ENCODE results near the gene MIER1.
"Not testable (repeated sequence)": the region's sequence is repeated elsewhere in the genome, so short reads cannot be mapped to it uniquely, and the experiment has no call there.

The MIER1 gene

GRCh38 chr1:66954208-66954607, 29.4 kb downstream of the MIER1 start:
- H3K4me3 ChIP-seq (IDR thresholded peaks at IDR 0.05; ENCODE audit: insufficient read depth, low read depth, low read length): no peak overlapping the region
- peaks cover 4% of the 10 kb centered on the region; the same call in 1 of the 2 replicates for H3K36me3 ChIP-seq (ENCODE audit: insufficient read depth)
- H2AFZ ChIP-seq (ENCODE audit: low read depth): no peak overlapping the region
- H3K27ac ChIP-seq: no peak overlapping the region; the same call in 1 of the 2 replicates
- H3K27me3 ChIP-seq (ENCODE audit: insufficient read depth, low read depth): no peaks in the 10 kb centered on the region
- no peaks in the 10 kb centered on the region for H3K4me1 ChIP-seq (ENCODE audit: low read depth, poor library complexity, severe bottlenecking)
- H4K20me1 ChIP-seq (ENCODE audit: insufficient read depth): 0 out of 2 replicates have a peak, but pooled peaks cover 3% of the 10 kb centered on the region
- no peak overlapping the region for H3K4me2 ChIP-seq
- no peak for TF ChIP-seq CTCF (conservative IDR thresholded peaks at IDR 0.05; ENCODE audit: low read depth, low read length)
- H3K79me2 ChIP-seq (ENCODE audit: insufficient read depth, low read depth): peaks cover 60% of the 10 kb centered on the region; the same call in 1 of the 2 replicates
- H3K9ac ChIP-seq: no peak overlapping the region

GRCh38 chr1:66957938-66958337, 33.1 kb downstream of the MIER1 start:
- no peaks in the 10 kb centered on the region for H3K27me3 ChIP-seq (ENCODE audit: insufficient read depth, low read depth)
- H3K79me2 ChIP-seq (ENCODE audit: insufficient read depth, low read depth): peaks cover 43% of the 10 kb centered on the region
- H3K27ac ChIP-seq: no peak overlapping the region

DNA sequence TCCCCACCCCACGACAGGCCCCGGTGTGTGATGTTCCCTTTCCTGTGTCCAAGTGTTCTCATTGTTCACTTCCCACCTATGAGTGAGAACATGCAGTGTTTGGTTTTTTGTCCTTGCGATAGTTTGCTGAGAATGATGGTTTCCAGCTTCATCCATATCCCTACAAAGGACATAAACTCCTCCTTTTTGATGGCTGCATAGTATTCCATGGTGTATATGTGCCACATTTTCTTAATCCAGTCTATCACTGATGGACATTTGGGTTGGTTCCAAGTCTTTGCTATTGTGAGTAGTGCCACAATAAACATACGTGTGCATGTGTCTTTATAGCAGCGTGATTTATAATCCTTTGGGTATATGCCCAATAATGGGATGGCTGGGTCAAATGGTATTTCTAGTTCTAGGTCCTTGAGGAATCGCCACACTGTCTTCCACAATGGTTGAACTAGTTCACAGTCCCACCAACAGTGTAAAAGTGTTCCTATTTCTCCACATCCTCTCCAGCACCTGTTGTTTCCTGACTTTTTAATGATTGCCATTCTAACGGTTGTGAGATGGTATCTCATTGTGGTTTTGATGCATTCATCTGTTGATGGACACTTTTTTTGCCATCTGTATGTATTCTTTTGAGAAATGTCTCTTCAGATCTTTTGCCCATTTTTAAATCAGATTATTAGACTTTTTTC, 41.5 kb downstream of the MIER1 start:
- H3K9ac ChIP-seq; H3K4me3 ChIP-seq (IDR thresholded peaks at IDR 0.05; ENCODE audit: insufficient read depth, low read depth, low read length); H4K20me1 ChIP-seq (ENCODE audit: insufficient read depth); H3K4me2 ChIP-seq; H3K27me3 ChIP-seq (ENCODE audit: insufficient read depth, low read depth); H3K27ac ChIP-seq; H3K4me1 ChIP-seq (ENCODE audit: low read depth, poor library complexity, severe bottlenecking); H2AFZ ChIP-seq (ENCODE audit: low read depth): not testable (repeated sequence)
- peaks cover 15% of the 10 kb centered on the region; the same call in 1 of the 2 replicates for H3K36me3 ChIP-seq (ENCODE audit: insufficient read depth)
- H3K79me2 ChIP-seq (ENCODE audit: insufficient read depth, low read depth): peaks cover 32% of the 10 kb centered on the region

More at GRCh38 chr1:66957938-66958337, 33.1 kb downstream of the MIER1 start:
- Histone ChIP-seq H3K9ac (no peak overlapping the region), H3K4me1 (ENCODE audit: low read depth, poor library complexity, severe bottlenecking) (peaks cover 8% of the 10 kb centered on the region), H2AFZ (ENCODE audit: low read depth) (no peak overlapping the region), H3K4me3 (IDR thresholded peaks at IDR 0.05; ENCODE audit: insufficient read depth, low read depth, low read length) (no peak overlapping the region), H4K20me1 (ENCODE audit: insufficient read depth) (0 out of 2 replicates have a peak, but pooled peaks cover 4% of the 10 kb centered on the region), H3K4me2 (no peak overlapping the region), H3K36me3 (ENCODE audit: insufficient read depth) (peaks cover 14% of the 10 kb centered on the region; the same call in 1 of the 2 replicates)
- TF ChIP-seq CTCF (conservative IDR thresholded peaks at IDR 0.05; ENCODE audit: low read depth, low read length): no peak

DNA sequence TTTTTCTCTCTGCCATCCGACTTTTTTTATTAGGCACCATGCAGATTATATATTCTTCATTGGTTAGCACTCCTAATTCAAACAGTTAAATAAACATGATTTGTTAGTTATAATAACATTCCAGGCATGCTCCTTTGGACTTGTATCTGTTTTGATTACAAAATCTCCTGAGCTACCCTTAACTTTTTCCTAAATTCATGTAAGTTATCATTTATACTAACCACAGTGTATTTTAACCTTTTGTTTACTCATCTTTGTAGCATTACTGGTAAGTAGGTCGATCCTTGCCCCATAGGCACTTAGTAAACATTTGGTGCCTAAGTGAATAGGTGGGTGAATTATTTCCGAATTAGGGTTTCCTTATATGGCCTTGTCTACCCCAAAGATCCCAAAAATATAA, 43.8 kb downstream of the MIER1 start:
- Histone ChIP-seq H3K4me1 (ENCODE audit: low read depth, poor library complexity, severe bottlenecking) (no peaks in the 10 kb centered on the region), H3K36me3 (ENCODE audit: insufficient read depth) (0 out of 2 replicates have a peak, but pooled peaks cover 3% of the 10 kb centered on the region), H3K79me2 (ENCODE audit: insufficient read depth, low read depth) (peaks cover 23% of the 10 kb centered on the region; the same call in 1 of the 2 replicates), H4K20me1 (ENCODE audit: insufficient read depth) (no peaks in the 10 kb centered on the region), H2AFZ (ENCODE audit: low read depth) (no peak overlapping the region), H3K27ac (no peak overlapping the region), H3K27me3 (ENCODE audit: insufficient read depth, low read depth) (no peaks in the 10 kb centered on the region), H3K9ac (no peak overlapping the region), H3K4me3 (IDR thresholded peaks at IDR 0.05; ENCODE audit: insufficient read depth, low read depth, low read length) (no peak overlapping the region), H3K4me2 (no peak overlapping the region)
- TF ChIP-seq CTCF (conservative IDR thresholded peaks at IDR 0.05; ENCODE audit: low read depth, low read length): no peak

DNA sequence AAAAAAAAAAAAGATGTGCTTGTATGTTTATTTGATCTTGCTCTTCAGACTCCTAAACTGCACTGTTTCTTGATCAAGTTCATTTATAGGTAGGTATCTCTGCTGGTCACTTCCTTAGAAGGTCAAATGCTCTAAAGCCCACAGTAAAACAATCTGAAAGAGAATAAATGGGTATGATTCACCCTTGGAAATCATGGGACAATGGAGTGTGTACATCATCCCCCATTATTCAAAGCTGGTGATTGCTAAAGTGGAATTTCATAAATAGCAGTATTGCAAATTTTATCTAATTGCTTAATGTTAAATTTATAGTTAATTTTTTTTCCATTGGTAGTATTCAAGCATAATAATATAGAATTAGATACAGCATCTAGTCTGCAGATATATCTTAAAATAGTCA, 53.4 kb downstream of the MIER1 start:
- no peaks in the 10 kb centered on the region for H3K27me3 ChIP-seq (ENCODE audit: insufficient read depth, low read depth)
- peaks cover 6% of the 10 kb centered on the region; the same call in 1 of the 2 replicates for H3K36me3 ChIP-seq (ENCODE audit: insufficient read depth)
- peaks cover 14% of the 10 kb centered on the region for H3K79me2 ChIP-seq (ENCODE audit: insufficient read depth, low read depth)
- H2AFZ ChIP-seq (ENCODE audit: low read depth): no peak overlapping the region
- H3K4me3 ChIP-seq (IDR thresholded peaks at IDR 0.05; ENCODE audit: insufficient read depth, low read depth, low read length): no peak overlapping the region
- no peak for TF ChIP-seq CTCF (conservative IDR thresholded peaks at IDR 0.05; ENCODE audit: low read depth, low read length)
- no peak overlapping the region for H3K9ac ChIP-seq
- H4K20me1 ChIP-seq (ENCODE audit: insufficient read depth): peaks cover 6% of the 10 kb centered on the region; the same call in 1 of the 2 replicates
- no peak overlapping the region for H3K27ac ChIP-seq
- no peak overlapping the region for H3K4me2 ChIP-seq
- peaks cover 42% of the 10 kb centered on the region for H3K4me1 ChIP-seq (ENCODE audit: low read depth, poor library complexity, severe bottlenecking)

DNA sequence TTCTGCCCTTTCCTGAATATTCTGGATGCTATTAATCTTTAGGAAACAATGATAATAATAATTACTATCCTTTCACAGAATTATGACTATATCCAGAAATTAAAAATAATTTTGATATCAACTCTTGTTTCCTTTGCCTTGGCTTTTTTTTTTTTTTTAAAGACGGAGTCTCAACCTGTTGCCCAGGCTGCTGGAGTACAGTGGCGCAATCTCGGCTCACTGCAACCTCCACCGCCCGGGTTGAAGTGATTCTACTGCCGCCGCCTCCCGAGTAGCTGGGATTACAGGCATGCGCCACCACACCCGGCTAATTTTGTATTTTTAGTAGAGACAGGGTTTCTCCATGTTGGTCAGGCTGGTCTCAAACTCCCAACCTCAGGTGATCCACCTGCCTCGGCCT, 54.8 kb downstream of the MIER1 start:
- H4K20me1 ChIP-seq (ENCODE audit: insufficient read depth); H3K27ac ChIP-seq; H3K36me3 ChIP-seq (ENCODE audit: insufficient read depth); H3K9ac ChIP-seq; H3K4me2 ChIP-seq; H2AFZ ChIP-seq (ENCODE audit: low read depth); H3K4me3 ChIP-seq (IDR thresholded peaks at IDR 0.05; ENCODE audit: insufficient read depth, low read depth, low read length); H3K27me3 ChIP-seq (ENCODE audit: insufficient read depth, low read depth): not testable (repeated sequence)
- Histone ChIP-seq H3K79me2 (ENCODE audit: insufficient read depth, low read depth) (peaks cover 18% of the 10 kb centered on the region), H3K4me1 (ENCODE audit: low read depth, poor library complexity, severe bottlenecking) (peaks cover 56% of the 10 kb centered on the region)

Measured in KMS-11 (cell line).